HEK293T (cell line): ENCODE results near the gene PILRA.

Experiments used
- ARNT ChIP-seq: fragments of 450-650 bp; IDR thresholded peaks from 2 replicates; pipeline ENCODE4 v1.6.1; 2017; ENCODE audit warnings: mild to moderate bottlenecking
- BHLHE40 ChIP-seq: fragments of 450-650 bp; IDR thresholded peaks from 2 replicates; pipeline ENCODE4 v1.6.1; 2016; ENCODE audit warnings: mild to moderate bottlenecking, moderate library complexity, borderline replicate concordance
- CTBP1 ChIP-seq: fragments of 450-650 bp; IDR thresholded peaks from 2 replicates; pipeline ENCODE4 v1.6.1; 2016; ENCODE audit warnings: borderline replicate concordance
- ELF4 ChIP-seq: fragments of 450-650 bp; IDR thresholded peaks from 2 replicates; pipeline ENCODE4 v1.6.1; 2017; ENCODE audit warnings: antibody characterized with exemption
- FOXA1 ChIP-seq: fragments of 450-650 bp; IDR thresholded peaks from 2 replicates; pipeline ENCODE4 v1.6.1; 2016; ENCODE audit warnings: mild to moderate bottlenecking
- FOXK2 ChIP-seq: fragments of 450-650 bp; IDR thresholded peaks from 2 replicates; pipeline ENCODE4 v1.6.1; 2016; ENCODE audit warnings: mild to moderate bottlenecking
- FOXM1 ChIP-seq: fragments of 450-650 bp; IDR thresholded peaks from 2 replicates; pipeline ENCODE4 v1.6.1; 2017; ENCODE audit warnings: mild to moderate bottlenecking, borderline replicate concordance
- HDGF ChIP-seq: fragments of 450-650 bp; IDR thresholded peaks from 2 replicates; pipeline ENCODE4 v1.6.1; 2017; ENCODE audit warnings: antibody characterized with exemption, borderline replicate concordance
- L3MBTL2 ChIP-seq: fragments of 450-650 bp; conservative IDR thresholded peaks from 2 replicates; pipeline ENCODE4 v1.6.1; 2016; ENCODE audit warnings: mild to moderate bottlenecking
- NFRKB ChIP-seq: fragments of 450-650 bp; IDR thresholded peaks from 2 replicates; pipeline ENCODE4 v1.6.1; 2016; ENCODE audit warnings: mild to moderate bottlenecking, moderate library complexity
- SP1 ChIP-seq: fragments of 450-650 bp; IDR thresholded peaks from 2 replicates; pipeline ENCODE4 v1.6.1; 2017
- SUZ12 ChIP-seq: fragments of 450-650 bp; IDR thresholded peaks from 2 replicates; pipeline ENCODE4 v1.6.1; 2016; ENCODE audit warnings: mild to moderate bottlenecking
- TARDBP ChIP-seq: fragments of 450-650 bp; IDR thresholded peaks from 2 replicates; pipeline ENCODE4 v1.6.1; 2016
- ZNF384 ChIP-seq: fragments of 450-650 bp; IDR thresholded peaks from 2 replicates; pipeline ENCODE4 v1.6.1; 2016

- no peak for TF ChIP-seq BHLHE40
- TF ChIP-seq SUZ12: no peak
- TF ChIP-seq NFRKB: no peak
- no peak for TF ChIP-seq SP1
- TF ChIP-seq ZNF384: no peak
- no peak for TF ChIP-seq ARNT
- TF ChIP-seq FOXM1: no peak
- TF ChIP-seq HDGF: no peak
- no peak for TF ChIP-seq ELF4
- no peak for TF ChIP-seq FOXK2
- TF ChIP-seq CTBP1: no peak
- no peak for TF ChIP-seq L3MBTL2
- no peak for TF ChIP-seq TARDBP
- TF ChIP-seq FOXA1: no peak
Measured at GRCh38 chr7:100369105-100369504, 4.2 kb upstream of the PILRA start.
